Liver (tissue), 9 donors: Measurements from ENCODE around the gene HES5. TPM values are rescaled to one million over a fixed set of nuclear protein-coding genes. Genes with fewer than 3 reads are reported as not detected.

Source experiments
- DNase-seq: peaks from one replicate; pipeline ENCODE4 v3.0.0-alpha.2; 2017; ENCODE audit warnings: low spot score
- H3K27ac ChIP-seq, 2 donors: one replicate each; pipeline ENCODE4 v1.7.0; 2013; ENCODE audit warnings: inconsistent platforms in 2 of 2, low read length in 2 of 2, control low read depth in 1 of 2, low read depth in 1 of 2, mild to moderate bottlenecking in 1 of 2
- H3K27me3 ChIP-seq, 4 donors: one replicate each; pipeline versions ENCODE4 v1.6.1 to v1.7.0; 2013; ENCODE audit warnings: low read length in 3 of 4, inconsistent platforms in 1 of 4, mild to moderate bottlenecking in 1 of 4, moderate library complexity in 1 of 4; ENCODE audit not compliant: control insufficient read depth in 4 of 4, insufficient read depth in 4 of 4
- H3K36me3 ChIP-seq, 4 donors: one replicate each; pipeline versions ENCODE4 v1.6.1 to v1.7.0; 2013; ENCODE audit warnings: low read length in 3 of 4, mild to moderate bottlenecking in 3 of 4, low read depth in 1 of 4, moderate library complexity in 1 of 4; ENCODE audit not compliant: control insufficient read depth in 4 of 4, insufficient read depth in 3 of 4
- H3K4me1 ChIP-seq, 4 donors: one replicate each; pipeline versions ENCODE4 v1.6.1 to v1.7.0; 2013; ENCODE audit warnings: low read length in 3 of 4, mild to moderate bottlenecking in 3 of 4, moderate library complexity in 1 of 4; ENCODE audit not compliant: control insufficient read depth in 4 of 4, insufficient read depth in 4 of 4
- H3K4me3 ChIP-seq, 3 donors: one replicate each; pipeline versions ENCODE4 v1.6.1 to v1.7.0; 2013; ENCODE audit warnings: low read length in 3 of 3, control low read depth in 1 of 3, low read depth in 1 of 3, mild to moderate bottlenecking in 1 of 3
- H3K9ac ChIP-seq, 2 donors: one replicate each; pipeline ENCODE4 v1.7.0; 2013; ENCODE audit warnings: low read length in 2 of 2, mild to moderate bottlenecking in 2 of 2, moderate library complexity in 2 of 2, control low read depth in 1 of 2, low read depth in 1 of 2
- H3K9me3 ChIP-seq, 4 donors: one replicate each; pipeline versions ENCODE4 v1.6.1 to v1.7.0; 2013; ENCODE audit warnings: low read length in 3 of 4; ENCODE audit not compliant: control insufficient read depth in 4 of 4
- EGR1 ChIP-seq, 2 donors: IDR thresholded peaks; 2 replicates each; pipeline ENCODE4 v1.6.1; 2016 to 2018; ENCODE audit warnings: antibody characterized with exemption in 2 of 2, low read depth in 2 of 2
- HNF4G ChIP-seq: IDR thresholded peaks from 2 replicates; pipeline ENCODE4 v1.6.1; 2016; ENCODE audit warnings: antibody characterized with exemption
- JUND ChIP-seq, 2 donors: IDR thresholded peaks; 2 replicates each; pipeline ENCODE4 v1.6.1; 2016; ENCODE audit warnings: antibody characterized with exemption in 2 of 2
- WGBS: extraction: QIAGEN DNeasy Blood & Tissue Kit; methylation state at CpG from one replicate; pipeline ENCODE4 v1.1.7; 2013; 5-methylcytosine and 5-hydroxymethylcytosine counted together
- polyA plus RNA-seq, 2 donors: library from polyadenylated mRNA; stranded (reverse) in 1 of 2; unstranded in 1 of 2; fragments of 200-250 nt in 1 of 2; fragments of >200 nt in 1 of 2; fragmentation: Nextera tagmentation in 1 of 2; extraction: Ambion mirVana in 1 of 2; gene quantifications; one replicate each; pipeline versions ENCODE4 v1.2.1 to v1.2.3, GENCODE V29; 2013 to 2015
- total RNA-seq, 2 donors: library from RNA; depleted of rRNA; stranded (reverse); fragments of >200 nt; gene quantifications; one replicate each; pipeline ENCODE4 v1.2.3, GENCODE V29; 2014
- donor health status: healthy.
- donor health status: healthy.
- donor health status: healthy.
- donor health status: healthy.
- donor health status: healthy.

HES5 gene
- total and polyA plus RNA-seq, 4 donors = 0.08 to 0.93 TPM; not detected in 2

- Histone ChIP-seq H3K9ac (no peak overlapping the region), H3K9me3 (no peaks in the 10 kb centered on the region), H3K27me3 (no peaks in the 10 kb centered on the region), H3K4me1 (peaks cover 14 to 33% (median 29%) of the 10 kb centered on the region in 4 donors), H3K27ac (no peak overlapping the region), H3K4me3 (no peak overlapping the region), H3K36me3 (no peaks in the 10 kb centered on the region)
- WGBS = 87% methylated on average over 20 of the region's 20 CpGs
- TF ChIP-seq HNF4G (no peak), EGR1 (IDR thresholded peaks at IDR 0.05; ENCODE audit: low read depth in 2 of 2) (no peak), JUND (IDR thresholded peaks at IDR 0.05) (no peak)
- no peak for DNase-seq
These were observed 50.9 kb downstream of the HES5 start for GRCh38 chr1:2479186-2479585.

Other genes starting within 250 kb of the HES5 start
- gene MORN1, start 138.7 kb downstream of the HES5 start, total RNA-seq = 1 to 10 TPM; 4.9 to 6.9 TPM
- 1 to 10 TPM; 2.3 TPM for gene MORN1, start 138.7 kb downstream of the HES5 start, polyA plus RNA-seq
- gene RER1, start 138.4 kb downstream of the HES5 start, total RNA-seq = 10 to 100 TPM; 43.5 to 78.8 TPM
- 100 to 1,000 TPM; 101 to 142 TPM for gene RER1, start 138.4 kb downstream of the HES5 start, polyA plus RNA-seq
- gene PEX10, start 117.7 kb downstream of the HES5 start, total RNA-seq = 10 to 100 TPM; 10.7 to 16.4 TPM
- 10 to 100 TPM in 1 of 2 donors, 1 to 10 TPM in 1; 6.2 to 12.9 TPM for gene PEX10, start 117.7 kb downstream of the HES5 start, polyA plus RNA-seq
- 1 to 10 TPM in 1 of 2 donors, under 1 TPM in 1; 0.33 to 1.0 TPM for gene PLCH2, start 54.0 kb downstream of the HES5 start, total RNA-seq
- gene PLCH2, start 54.0 kb downstream of the HES5 start, polyA plus RNA-seq = 1 to 10 TPM in 1 of 2 donors, not detected in 1; 1.3 TPM
- gene PANK4, start 3.7 kb downstream of the HES5 start, total RNA-seq = 10 to 100 TPM; 13.6 to 26.8 TPM
- 10 to 100 TPM in 1 of 2 donors, 1 to 10 TPM in 1; 6.2 to 11.6 TPM for gene PANK4, start 3.7 kb downstream of the HES5 start, polyA plus RNA-seq
- gene TNFRSF14, start 26.1 kb upstream of the HES5 start, total RNA-seq = 10 to 100 TPM; 14.8 to 28.9 TPM
- gene TNFRSF14, start 26.1 kb upstream of the HES5 start, polyA plus RNA-seq = 10 to 100 TPM; 29.2 to 38.1 TPM
- gene PRXL2B, start 56.5 kb upstream of the HES5 start, total RNA-seq = 10 to 100 TPM in 1 of 2 donors, 1 to 10 TPM in 1; 4.6 to 10.2 TPM
- gene PRXL2B, start 56.5 kb upstream of the HES5 start, polyA plus RNA-seq = 10 to 100 TPM in 1 of 2 donors, 1 to 10 TPM in 1; 6.0 to 10.2 TPM
- gene MMEL1, start 102.8 kb upstream of the HES5 start, total RNA-seq = under 1 TPM in 1 of 2 donors, not detected in 1; under 0.01 TPM
- gene MMEL1, start 102.8 kb upstream of the HES5 start, polyA plus RNA-seq = under 1 TPM in 1 of 2 donors, not detected in 1; 0.42 TPM